Hepatocyte (in vitro differentiated cells): ENCODE results near the gene NFE2.

Source experiments
- CTCF ChIP-seq: fragments of 200-600 bp; sonication (generic); IDR thresholded peaks from 2 replicates; pipeline ENCODE4 v1.5.1; 2016; ENCODE audit warnings: antibody characterized with exemption, mild to moderate bottlenecking; ENCODE audit not compliant: poor library complexity
- EZH2 ChIP-seq: fragments of 200-600 bp; sonication (generic); IDR thresholded peaks from 2 replicates; pipeline ENCODE4 v1.6.1; 2016; ENCODE audit warnings: antibody characterized with exemption, mild to moderate bottlenecking, borderline replicate concordance
- EZH2phosphoT487 ChIP-seq: fragments of 200-600 bp; sonication (generic); IDR thresholded peaks from one replicate; pipeline ENCODE4 v1.6.1; 2018; ENCODE audit warnings: antibody characterized with exemption, mild to moderate bottlenecking, low read depth, moderate library complexity; ENCODE audit not compliant: unreplicated experiment, severe bottlenecking

- no peak for TF ChIP-seq CTCF
- TF ChIP-seq EZH2, result no peak
- no peak for TF ChIP-seq EZH2phosphoT487
Measured at GRCh38 chr12:54294953-54295566, 5.8 kb downstream of the NFE2 start.
